GM12873 (cell line): ENCODE measurements around the gene CLTCL1.

Experiments used
- CTCF ChIP-seq: IDR thresholded peaks from 2 replicates; pipeline ENCODE4 v1.5.1; 2012; ENCODE audit warnings: low read depth, mild to moderate bottlenecking, moderate library complexity, low read length, control low read depth; ENCODE audit not compliant: insufficient read depth; ENCODE audit errors: missing control alignments

Gene CLTCL1

DNA sequence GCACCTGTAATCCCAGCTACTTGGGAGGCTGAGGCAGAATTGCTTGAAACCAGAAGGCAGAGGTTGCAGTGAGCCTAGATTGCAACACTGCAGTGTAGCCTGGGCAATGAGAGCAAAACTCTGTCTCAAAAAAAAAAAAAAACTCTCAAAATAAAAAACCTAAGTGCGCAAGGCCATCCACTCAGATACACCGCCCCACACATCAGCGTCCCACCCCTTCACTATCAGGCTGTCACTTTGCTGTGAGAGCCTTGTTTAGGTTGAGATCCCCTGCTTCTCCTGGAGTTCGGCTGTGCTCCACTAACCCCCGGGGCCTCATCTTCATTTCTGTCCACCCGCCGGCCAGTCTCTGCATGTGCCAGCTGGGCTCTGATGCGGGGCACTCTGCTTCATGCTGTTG, 125.1 kb downstream of the CLTCL1 start:
- TF ChIP-seq CTCF = no peak

- no peak for TF ChIP-seq CTCF
Observed at GRCh38 chr22:19164425-19164824, 127.1 kb downstream of the CLTCL1 start.

- no peak for TF ChIP-seq CTCF
Observed at GRCh38 chr22:19152942-19153883, 138.3 kb downstream of the CLTCL1 start.

- TF ChIP-seq CTCF = no peak
Observed at GRCh38 chr22:19151329-19152191, 140.0 kb downstream of the CLTCL1 start.

GRCh38 chr22:19150482-19151328, 140.8 kb downstream of the CLTCL1 start:
- no peak for TF ChIP-seq CTCF

DNA sequence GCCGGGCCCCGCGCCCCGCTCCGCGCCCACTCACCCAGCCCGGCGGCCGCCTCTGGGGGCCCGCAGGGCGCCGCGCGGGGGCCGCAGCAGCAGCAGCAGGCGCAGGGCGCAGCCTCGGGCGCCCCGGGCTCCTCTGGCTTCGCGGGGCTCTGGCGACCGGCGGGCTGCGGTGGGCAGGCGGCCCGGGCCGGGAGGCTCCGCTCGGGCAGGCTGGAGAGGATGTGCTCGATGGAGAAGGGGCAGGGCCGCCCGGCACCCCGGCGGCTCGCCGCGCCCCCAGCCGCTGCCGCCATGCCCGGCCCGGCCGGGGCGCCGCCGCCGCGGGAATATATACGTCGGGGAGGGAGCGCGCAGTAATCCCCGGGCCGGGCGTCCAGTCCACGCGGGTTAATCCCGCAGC, 141.5 kb downstream of the CLTCL1 start, which contains the start of gene GSC2:
TSS of gene GSC2 (minus strand) at position 302 of the 400 bp plus-strand sequence. CDS start at position 293, 9 bp downstream.
- no peak for TF ChIP-seq CTCF
